Measurements from ENCODE around the gene PBRM1.

The PBRM1 gene

DNA sequence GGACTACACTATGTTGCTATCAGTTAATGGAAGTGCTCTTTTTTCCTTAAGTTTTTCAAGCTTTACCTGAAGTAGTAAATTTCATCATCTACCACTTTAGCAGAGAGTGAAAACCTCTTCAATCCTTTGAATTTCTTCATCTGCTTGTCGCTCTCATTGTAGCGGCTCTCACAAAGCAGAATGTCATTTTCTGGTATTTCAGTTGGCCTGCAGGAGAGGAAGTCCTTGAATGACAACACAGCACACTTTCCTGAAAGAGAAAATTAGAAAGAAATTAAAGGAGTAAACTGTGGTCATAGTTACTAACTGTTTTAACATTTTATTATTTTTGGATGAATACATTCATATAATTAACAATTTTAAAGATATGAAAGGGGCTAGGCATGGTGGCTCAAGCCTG, 121.7 kb downstream of the PBRM1 start:
- DNase-seq = no peak

DNA sequence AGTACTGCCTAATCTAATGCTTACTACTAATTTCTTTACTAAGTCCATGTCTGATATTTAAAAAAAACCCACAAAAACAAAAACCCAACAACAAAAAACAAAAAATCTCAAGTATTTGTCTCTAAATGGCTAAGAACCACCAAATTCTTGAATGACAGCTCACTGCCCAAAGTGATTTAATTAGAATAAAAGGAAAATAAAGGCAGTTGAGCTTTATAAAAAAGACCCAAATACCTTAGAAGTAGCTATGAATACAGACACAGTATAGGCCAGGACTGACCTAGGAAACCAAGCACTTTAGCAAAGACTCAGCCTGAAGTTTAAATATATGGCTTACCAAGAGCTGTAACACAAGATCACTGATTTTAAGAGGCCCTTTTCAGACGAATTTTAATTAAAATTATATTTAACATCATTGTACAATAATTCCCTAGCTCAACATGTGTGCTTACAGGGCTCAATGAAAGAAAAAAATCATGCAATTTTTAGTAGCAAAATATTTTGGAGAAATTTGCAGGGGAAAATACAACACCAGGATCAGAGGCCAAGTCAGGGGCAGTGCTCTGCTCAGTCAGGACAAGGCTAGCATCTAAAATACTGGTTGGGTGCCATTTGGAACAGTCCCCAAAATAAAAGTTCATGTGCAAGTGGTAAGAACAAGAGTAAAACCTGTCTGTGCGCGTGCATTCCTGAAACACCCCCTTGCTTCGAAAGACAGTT, 124.5 kb downstream of the PBRM1 start:
- DNase-seq = no peak

DNA sequence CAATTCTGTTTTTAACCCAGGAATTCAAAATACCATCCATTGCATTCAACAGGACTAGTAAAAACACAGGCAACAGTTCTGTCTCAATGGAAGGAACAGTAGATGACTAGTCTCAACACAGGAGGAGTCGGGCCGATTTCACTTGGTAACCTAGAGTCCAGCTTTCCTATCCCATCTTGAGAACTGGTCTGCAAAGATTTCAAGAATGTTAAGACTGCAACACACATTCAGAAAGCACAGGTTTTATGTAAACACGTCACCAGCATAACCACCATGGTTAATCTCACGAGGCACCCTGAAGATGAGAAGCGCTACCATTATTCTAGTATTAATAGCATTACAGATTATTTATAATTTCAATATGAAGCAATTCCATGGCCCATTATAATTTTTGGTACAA, 127.3 kb downstream of the PBRM1 start:
- no peak for DNase-seq

DNA sequence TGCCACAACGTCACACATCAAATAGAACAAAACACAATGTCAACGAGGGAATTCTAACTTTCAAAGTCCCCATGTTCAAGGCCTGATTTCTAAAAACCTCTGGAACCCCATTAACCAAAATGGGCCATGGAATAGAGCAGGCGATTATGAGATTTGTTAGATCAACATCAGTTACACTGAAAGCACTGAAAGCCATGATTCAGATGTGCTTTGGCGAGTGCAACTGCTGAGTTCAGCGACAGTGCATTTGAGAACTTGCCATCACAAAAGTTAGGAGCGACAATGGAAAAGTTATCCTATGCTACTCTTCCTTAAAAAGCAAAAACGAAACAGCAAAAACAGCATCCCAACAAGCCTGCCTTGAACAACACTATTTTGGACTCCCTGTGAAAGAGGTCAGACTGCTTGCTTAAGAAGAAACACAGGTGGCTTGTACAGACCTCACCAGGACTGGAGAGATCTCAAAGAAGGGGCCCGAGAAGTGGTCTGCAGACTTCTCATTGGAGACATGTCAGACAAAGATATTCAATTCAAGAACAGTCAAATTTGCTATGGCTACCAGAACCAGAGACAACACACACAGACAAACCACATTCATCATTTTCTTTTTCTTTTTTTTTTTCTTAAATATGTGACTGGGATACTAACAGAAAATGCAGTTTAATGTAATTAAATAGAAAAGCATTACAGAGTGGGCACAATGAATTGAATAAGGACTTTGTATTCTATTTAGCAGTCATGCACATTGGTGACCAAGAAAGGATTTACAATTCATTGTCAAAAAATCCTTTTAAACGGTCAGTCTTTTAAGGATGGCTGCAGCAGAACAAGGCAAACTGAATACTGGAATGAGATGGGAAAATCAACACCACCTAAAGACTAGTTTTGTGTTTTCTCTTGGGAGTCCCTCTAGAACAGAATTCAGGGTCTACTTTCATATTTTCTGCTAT, 128.4 kb downstream of the PBRM1 start:
- DNase-seq = no peak

DNA sequence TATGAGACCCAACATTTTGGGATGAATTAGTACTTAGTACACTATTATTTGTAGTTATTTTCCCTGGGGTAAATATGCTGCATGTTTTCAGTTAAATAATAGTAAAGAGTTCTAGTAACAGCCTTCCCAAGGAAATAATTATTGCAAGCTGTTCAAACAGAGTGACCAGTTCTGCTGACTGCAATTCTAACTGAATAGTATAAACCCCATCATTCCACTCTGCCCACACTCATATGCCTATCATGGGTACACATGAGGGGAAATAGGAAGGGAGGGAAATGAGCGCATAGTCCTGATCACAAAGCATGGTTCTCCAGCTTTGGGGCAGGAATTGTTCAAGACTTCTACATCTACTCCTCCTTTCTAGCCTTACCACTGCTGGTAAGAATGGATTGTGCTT, 130.7 kb downstream of the PBRM1 start:
- no peak for DNase-seq

DNA sequence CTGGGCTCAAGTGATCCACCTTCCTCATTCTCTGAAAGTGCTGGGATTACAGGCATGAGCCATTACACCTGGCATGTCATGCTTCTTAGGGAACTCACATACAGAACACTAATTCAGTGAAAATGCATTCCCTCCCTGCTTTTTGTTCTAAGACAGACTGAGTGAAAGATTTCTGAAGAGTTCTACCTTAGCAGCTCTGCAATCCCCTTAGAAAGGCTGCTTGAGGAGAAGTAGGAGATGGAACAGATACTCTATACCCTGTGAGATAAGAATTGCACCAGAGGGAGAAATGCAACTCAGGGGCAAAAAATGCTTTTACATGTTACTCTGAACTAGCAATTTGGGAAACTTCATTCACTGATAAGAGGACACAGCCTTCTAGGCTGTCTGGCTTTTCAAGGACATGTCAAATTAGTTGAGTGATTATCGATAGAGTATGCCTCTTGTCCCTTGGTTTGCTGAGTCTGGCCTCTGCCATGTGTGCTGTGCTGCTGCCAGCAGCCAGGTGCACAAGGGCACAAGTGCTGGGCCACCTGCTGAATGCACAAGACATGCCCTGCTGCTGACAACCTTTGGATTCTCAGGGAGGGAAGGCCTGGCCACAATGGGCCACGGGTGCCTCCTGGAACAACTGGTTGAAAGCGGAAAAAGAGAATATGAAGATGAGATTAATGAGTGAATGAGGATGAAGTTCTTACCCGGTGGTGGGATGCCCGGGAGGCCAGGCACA, 131.5 kb downstream of the PBRM1 start:
- no peak for DNase-seq

DNA sequence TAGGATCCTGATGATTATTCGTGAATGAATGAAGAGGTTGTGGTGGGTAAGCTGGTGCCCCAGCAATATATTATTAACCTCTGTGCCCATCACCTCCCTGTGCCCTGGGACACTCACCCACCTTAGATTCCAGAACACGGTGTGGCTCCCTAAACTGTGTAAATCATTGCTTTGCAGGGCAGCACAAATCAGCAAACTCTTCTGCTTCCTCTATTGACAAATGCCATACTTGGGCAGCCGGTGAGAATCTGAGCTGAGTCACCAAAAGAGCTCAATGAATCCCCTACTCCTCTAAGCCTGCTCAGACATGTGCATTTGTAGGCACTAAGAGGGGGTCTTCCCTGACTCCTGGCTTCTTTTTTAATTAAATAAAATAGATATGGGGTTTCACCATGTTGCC, 133.6 kb downstream of the PBRM1 start:
- DNase-seq = no peak

DNA sequence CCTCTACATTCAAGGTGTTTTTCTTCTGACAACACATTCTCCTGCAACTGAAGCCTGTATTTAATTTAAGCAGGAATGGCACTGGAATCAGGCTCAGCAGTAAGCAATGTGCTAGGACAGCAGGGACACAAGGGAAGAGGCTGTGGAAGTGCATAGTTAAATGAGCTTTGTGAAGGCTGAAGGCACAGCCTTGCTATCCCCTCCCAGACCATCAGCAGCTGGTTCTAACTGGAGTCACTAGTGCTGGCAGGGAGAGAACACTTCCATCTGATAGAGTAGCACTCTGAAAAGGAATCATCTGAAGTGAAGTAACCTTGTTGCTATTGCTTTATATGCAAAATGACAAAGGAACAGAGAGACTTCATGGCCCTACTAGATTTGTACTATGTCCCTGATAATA, 134.6 kb downstream of the PBRM1 start:
- no peak for DNase-seq

DNA sequence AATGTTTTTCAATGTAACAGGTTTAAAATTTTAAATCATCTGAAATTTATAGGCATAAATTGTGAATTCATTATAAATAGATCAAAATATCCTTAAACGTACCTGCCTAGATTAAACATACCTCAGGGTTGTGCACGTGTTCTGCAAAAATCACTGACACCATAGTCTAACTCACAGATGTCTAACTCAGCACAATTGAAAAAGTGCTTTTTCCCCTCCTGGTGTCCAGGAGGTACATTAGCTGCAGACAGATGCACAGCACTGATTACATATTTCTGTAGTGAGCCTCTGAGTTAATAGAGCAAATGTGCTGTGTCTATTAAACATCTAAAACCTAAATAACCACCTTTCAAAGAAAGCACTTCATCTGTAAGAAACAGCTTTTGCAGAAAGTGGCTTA, 138.6 kb downstream of the PBRM1 start:
- no peak for DNase-seq

DNA sequence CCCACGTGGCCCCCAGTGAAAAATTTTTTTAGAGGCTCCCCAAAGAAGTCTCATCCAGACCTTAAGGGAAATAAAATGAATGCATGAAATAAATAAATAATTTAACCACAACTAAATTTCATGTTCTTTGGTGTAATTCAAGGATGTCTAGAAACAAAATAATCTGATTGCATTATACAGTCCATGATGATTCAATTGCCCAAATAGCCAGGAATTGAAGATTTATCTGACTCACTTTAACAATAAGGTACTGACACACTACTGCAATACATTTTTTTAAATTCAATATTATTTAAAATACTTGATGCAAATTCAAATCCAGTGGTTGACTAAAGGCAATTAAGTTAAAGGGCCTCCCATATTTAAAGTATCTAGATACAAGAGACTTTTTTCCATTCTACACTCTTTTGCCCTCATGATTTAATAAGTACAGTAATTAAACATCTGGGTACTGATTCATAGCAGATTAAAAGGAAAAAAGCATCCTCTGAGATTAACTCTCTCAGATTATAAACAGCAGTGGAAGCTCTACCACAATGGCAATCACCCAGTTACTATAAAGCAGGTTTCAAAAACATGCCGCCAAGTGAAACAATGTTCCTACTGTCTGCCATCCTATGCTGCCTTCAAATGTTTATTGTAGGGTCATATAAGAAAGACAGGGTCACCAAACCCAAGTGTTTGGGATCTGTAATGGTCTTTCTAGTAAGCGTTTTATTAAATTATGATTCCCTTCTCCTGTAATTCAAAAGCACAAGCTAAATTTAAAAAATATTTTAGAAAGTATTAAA, 139.4 kb downstream of the PBRM1 start:
- no peak for DNase-seq

DNA sequence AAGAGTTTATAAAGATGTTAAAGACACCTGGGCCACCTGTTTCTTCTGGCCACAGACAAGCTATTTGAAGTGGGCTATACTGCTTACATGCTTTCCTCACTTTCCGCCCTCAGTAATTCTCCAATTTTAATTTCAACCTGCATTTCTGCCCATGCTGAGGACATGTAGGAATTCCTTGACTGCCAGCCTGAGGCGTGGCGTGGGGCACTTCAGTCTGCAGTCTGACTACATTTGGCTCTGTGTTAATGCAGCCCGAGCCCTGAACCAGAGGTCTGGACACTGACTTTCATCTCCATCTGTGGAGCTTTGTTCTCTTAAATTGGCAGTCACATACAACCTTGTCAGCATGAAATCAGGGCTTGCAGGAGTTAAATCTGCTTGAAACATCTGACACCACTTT, 140.8 kb downstream of the PBRM1 start:
- no peak for DNase-seq

DNA sequence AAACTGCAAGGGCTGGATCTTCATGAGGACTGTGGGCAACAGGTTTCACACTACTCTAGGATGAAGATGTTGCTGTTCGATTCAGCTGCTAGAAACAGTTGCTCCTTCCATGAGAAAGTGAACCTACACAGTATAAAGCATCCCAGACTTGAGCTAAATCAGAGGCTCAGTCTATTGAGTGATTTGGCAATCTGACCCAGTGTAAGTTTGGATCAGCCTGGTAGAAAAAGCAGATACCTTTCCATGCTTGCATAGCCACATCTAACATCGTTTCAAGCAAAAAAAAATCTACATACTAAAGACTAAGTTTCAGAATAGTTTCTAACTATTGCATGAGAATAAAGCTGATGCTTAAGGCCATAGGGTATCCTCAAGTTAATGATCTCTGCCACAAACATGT, 144.7 kb downstream of the PBRM1 start:
- no peak for DNase-seq

DNA sequence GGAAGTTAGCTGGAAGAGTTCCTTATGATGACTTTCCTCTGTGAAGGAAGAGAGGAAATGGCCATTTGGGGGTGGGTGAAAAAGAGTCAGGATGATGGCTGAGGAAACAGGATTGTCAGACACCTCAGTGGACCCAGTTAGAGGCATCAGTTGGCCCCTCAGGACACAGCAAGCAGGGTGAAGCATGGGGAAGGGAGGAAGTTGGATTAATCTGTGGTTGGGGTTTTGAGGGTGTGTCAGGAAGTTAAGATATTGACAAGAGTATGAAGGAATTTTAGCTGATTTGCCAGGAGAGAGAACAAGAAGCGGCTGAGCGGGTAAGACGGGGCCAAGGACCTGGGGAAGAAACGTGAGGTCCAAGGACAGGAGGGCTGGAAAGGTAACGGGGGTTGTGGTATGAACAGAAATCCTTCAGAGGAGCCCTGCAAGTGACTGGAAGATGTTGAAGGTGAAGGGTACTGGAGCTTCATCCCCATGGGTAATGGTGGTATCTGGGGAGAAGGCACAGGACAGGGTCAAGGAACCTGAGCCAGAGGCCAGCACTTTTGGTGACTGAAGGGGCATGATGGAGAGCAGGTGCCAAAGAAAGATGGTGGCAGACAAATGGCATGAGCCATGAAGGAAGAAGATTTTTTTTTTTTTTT, 146.6 kb downstream of the PBRM1 start:
- DNase-seq = no peak

DNA sequence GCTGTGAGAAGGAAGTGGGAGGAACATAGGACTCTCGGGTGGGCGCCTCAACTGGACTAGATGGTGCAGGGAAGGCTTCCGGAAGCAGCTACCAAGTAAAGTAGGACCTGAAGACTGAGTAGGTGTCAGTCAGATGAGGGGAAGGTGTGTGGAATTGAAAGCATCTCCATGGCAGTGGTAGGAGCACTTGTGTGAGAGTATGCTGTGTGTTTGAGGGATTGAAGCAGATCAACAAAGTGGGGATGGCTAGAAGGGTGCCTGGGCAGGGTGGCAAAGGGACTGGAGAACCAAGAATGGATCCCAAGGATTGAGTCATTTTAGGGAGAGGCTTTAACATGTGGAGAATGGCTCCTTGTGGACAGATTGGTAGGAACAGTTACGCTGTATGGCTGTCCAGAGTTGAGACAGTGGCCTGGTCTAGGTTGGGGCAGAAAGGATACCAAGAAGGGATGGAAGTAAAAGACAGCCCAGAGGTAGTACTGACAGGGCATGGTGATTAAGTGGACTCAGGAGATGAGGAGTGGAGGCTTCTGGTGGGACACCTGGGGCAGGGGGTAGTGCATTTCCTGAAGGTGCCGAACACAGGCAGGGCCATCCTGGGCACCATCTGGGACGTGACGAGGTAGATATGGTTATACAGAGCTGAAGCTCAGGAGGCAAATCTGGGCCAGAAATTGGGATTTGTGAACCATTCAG, 147.8 kb downstream of the PBRM1 start:
- no peak for DNase-seq

DNA sequence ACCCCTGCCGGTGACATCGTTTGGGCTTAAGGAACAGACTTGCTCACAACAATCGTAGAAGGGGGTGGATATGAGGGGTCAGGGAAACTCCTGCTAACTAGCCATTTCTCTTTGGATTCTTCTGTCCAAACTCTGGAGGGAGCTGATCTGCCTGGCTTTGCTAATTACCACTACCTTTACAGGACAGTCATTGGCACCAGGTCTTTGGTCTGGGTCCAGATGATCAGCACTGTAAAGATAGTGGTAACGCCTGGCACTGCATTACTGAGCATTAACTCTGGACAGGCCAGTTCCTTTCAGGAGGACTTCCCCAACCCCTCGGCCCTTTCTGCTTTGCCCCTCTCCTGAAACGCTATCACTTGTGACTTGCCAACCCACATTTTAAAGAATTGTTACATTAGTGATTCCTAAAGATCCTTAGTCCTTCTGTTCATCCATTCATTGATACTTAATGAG, 148.5 kb downstream of the PBRM1 start:
- DNase-seq = peak; percentile 46

DNA sequence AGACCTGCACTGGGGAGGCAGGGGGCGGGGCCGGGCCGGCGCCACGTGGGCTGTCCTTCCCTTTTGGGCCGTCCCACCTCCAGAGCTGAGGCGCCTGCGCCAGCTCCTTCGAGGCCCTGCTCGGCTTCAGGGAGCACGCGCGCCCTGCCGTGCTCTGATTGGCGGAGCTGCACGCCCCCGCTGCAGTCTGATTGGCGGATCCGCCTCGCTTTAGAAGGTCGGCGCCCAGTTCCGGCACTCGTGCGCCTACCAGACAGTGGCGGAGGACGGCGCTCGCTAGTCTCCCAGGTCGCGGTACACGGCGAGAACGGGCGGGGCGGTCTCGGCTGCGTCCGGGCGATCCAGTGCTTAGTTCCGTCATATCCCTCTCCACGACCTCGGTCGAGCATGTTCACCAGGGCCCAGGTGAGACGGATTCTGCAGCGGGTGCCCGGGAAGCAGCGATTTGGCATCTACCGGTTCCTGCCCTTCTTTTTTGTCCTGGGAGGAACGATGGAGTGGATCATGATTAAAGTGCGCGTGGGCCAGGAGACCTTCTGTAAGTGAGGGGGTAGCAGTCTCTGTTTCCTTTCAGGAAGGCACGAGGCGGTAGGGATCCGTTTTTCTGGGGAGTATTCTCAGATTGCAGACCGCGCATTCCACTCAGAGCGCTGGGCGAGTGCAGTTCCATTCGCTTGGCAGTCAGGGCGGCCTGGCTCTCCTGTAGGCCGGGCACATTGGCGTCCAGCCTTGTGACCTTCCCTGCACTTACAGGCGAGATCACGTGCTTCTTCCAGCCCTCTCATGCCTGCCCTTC, 149.1 kb downstream of the PBRM1 start, which contains the start of gene UQCC5:
Gene UQCC5, plus strand, starts transcription at position 237 of the 796 bp plus-strand sequence. Its CDS starts 151 bp downstream, at position 388.
- peak; percentile 99 for DNase-seq

DNA sequence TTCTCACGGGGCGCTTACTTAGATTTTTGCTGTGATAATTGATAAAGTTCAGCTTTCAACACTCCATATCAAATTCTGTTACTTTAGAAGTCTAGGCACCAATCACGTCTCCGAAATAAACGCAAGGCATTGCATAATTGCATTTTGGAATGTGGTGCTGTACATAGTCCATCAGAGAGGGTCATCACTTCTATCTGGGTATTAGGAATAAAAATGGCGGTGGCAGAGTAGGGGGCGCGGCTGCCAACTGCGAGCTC, 149.7 kb downstream of the PBRM1 start:
- DNase-seq = no peak

DNA sequence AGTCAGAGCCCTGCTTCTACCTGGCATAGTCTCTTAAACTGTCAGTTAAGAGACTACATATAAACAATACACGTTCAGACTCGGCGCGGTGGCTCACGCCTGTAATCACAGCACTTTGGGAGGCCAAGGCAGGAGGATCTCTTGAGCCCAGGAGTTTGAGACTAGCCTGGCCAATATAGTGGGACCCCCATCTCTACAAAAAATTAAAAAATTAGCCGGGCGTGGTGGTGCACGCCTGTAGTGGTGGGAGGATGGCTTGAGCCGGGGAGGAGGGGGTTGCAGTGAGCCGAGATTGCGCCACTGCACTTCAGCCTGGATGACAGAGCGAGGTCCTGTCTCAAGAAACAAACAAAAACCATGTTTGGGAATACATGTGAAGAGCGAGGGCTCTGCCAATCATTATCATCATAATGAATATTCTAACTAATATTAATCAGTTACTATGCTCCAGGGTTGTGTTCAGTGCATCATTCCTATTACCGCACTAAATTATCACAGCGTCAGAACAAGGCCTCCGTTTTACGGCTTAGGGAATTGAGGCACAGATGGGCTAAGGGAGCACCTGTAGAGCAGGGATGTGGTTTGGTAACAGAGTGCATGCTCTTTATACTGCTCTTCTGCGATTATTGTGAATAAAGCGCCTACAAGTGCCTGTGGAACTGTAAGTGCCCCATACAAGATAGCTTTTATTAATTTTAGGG, 150.2 kb downstream of the PBRM1 start:
- no peak for DNase-seq

DNA sequence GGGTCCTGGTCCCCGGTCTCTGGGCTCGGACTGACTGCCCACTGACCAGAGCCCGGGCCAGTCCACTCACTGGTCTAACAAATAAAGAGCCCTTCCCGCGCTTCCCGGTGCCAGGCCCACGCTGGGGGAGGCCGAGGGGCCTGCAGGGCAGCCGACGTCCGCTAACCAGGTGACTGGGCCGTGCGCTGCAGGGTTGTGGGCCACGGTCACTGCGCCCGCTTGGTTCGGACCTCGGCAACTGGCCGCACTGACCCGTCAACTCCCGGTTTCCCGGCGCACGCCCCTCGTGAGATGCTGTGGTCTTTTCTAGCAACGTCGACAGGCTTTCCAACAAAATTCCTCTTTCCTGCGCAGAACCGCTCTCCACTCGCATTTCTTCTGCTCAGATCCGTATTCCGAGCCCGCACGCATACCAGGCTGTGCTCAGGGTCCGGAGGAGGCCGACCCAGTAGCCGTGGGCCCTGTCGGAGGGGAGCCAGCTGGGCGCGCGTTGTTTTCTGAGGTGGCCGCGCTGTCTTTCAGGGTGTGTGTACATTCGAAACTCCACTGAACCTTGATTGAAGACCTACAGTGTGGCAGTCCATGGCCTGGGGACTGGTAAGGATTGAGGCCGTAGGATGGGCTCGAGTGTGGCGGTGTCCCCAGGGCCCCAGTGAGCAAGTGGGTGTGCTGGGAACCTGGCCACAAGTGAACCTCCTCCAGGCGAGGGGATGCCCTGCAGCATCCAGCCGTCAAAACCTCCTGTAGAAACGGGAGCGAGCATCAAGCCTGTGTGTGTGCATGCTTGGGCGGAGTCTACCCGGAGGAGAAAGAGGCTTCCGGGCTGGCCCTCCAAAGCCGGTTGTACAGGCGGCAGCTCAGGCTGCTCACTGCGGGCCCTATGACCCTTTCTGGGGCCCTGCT, 151.2 kb downstream of the PBRM1 start:
- DNase-seq = peak; percentile 77

Measured in islet precursor cell (in vitro differentiated cells).